Myocyte (in vitro differentiated cells): ENCODE results near the gene RFPL3. TPM values are rescaled to one million over a fixed set of nuclear protein-coding genes. Genes with fewer than 3 reads are reported as not detected.
A peak's percentile ranks its signal among the peaks of the same experiment; 100 is the strongest.
"Not testable (repeated sequence)": the region's sequence is repeated elsewhere in the genome, so short reads cannot be mapped to it uniquely, and the experiment has no call there.

Source experiments
- DNase-seq: peaks from one replicate; pipeline ENCODE4 v3.0.0-alpha.2; 2012; ENCODE audit warnings: low read depth
- polyA plus RNA-seq: library from polyadenylated mRNA; unstranded; fragments of >200 nt; gene quantifications from one replicate; pipeline ENCODE4 v1.2.1, GENCODE V29; 2012; ENCODE audit warnings: missing spikeins
- total RNA-seq: library from RNA; depleted of rRNA; stranded (reverse); fragments of >200 nt; gene quantifications from 2 replicates; pipeline ENCODE4 v1.2.3, GENCODE V29; 2014

RFPL3 gene
- total RNA-seq: not detected in 2 replicates
- polyA plus RNA-seq: not detected

- DNase-seq: not testable (repeated sequence)
Measured at GRCh38 chr22:32357567-32357966, at the start of gene RFPL3. Gene RFPL3, plus strand, starts transcription at chr22:32357867. Its CDS starts 205 bp downstream, at chr22:32358072.

GRCh38 chr22:32308191-32308590 is 49.5 kb upstream of the RFPL3 start:
- no peak for DNase-seq

GRCh38 chr22:32308934-32309333 is 48.7 kb upstream of the RFPL3 start:
- DNase-seq: no peak

GRCh38 chr22:32309585-32310251 is 47.9 kb upstream of the RFPL3 start:
- DNase-seq: peak; percentile 7

GRCh38 chr22:32310777-32311176 is 46.9 kb upstream of the RFPL3 start:
- DNase-seq: no peak

GRCh38 chr22:32311551-32312071 is 46.1 kb upstream of the RFPL3 start:
- no peak for DNase-seq

GRCh38 chr22:32312748-32313147 is 44.9 kb upstream of the RFPL3 start:
- no peak for DNase-seq

GRCh38 chr22:32313532-32313931 is 44.1 kb upstream of the RFPL3 start:
- no peak for DNase-seq

- no peak for DNase-seq
Measured at GRCh38 chr22:32317524-32317923, 40.1 kb upstream of the RFPL3 start.

- no peak for DNase-seq
Measured at GRCh38 chr22:32318361-32318760, 39.3 kb upstream of the RFPL3 start.

- DNase-seq: no peak
Measured at GRCh38 chr22:32319861-32320406, 37.7 kb upstream of the RFPL3 start.

GRCh38 chr22:32322986-32323385 is 34.7 kb upstream of the RFPL3 start:
- no peak for DNase-seq

- no peak for DNase-seq
Measured at GRCh38 chr22:32323513-32324164, 34.0 kb upstream of the RFPL3 start.

- DNase-seq: no peak
Measured at GRCh38 chr22:32324505-32325415, 32.9 kb upstream of the RFPL3 start.

- no peak for DNase-seq
Measured at GRCh38 chr22:32325416-32325801, 32.3 kb upstream of the RFPL3 start.

GRCh38 chr22:32325811-32326237 is 31.8 kb upstream of the RFPL3 start:
- DNase-seq: no peak

- DNase-seq: no peak
Measured at GRCh38 chr22:32326647-32327046, 31.0 kb upstream of the RFPL3 start.

- no peak for DNase-seq
Measured at GRCh38 chr22:32327066-32327465, 30.6 kb upstream of the RFPL3 start.

GRCh38 chr22:32327596-32328171 is 30.0 kb upstream of the RFPL3 start:
- no peak for DNase-seq

- no peak for DNase-seq
Measured at GRCh38 chr22:32328306-32329201, 29.1 kb upstream of the RFPL3 start.
